ENCODE data around the gene HNRNPUL1. TPM values are rescaled to one million over a fixed set of nuclear protein-coding genes. Genes with fewer than 3 reads are reported as not detected.

HNRNPUL1 gene
- total and polyA plus RNA-seq, 10 of the 15 experiments (the other 5 are each of a cell fraction or from before 2014, with no cell fraction given) = 11.1 to 276 (median 117) TPM

DNA sequence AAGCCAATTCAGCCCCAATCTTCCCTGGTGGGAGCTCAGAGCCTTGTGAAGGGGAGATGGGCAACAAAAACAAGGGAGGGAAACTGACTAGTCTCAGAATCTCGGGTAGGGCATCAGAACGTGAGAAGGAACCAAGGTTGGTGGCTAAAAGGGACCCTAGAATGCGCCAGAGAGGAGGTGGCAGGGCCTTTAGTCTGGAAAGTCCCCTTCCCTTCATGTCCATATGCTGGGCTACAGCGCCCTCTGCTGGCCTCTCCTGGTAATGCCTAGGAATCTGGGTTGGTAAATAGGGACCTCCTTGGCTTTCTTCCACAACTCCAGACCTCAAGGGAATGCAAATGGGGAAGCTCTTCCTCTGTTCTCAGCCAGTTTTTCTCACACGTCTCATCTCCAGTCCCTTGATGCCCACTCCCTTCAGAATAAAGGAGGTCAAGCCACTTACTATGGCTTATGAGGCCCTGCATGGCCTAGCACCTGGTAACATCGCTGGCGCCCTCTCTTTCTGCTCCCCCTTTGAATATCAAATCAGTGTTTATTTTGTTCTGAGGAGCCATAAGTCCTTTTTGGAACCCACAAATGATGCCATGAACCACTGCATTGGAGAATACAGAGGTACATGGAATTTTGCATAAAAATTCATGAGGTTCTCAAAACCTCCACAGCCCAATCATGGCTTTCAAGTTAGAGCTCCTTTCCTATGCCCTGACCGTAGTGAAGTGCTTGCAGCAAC, 44.4 kb downstream of the HNRNPUL1 start (continued):
- no peak for TF ChIP-seq NFIC (IDR thresholded peaks at IDR 0.05; ENCODE audit: low read depth, low read length)
- TF ChIP-seq, protein P1, sequence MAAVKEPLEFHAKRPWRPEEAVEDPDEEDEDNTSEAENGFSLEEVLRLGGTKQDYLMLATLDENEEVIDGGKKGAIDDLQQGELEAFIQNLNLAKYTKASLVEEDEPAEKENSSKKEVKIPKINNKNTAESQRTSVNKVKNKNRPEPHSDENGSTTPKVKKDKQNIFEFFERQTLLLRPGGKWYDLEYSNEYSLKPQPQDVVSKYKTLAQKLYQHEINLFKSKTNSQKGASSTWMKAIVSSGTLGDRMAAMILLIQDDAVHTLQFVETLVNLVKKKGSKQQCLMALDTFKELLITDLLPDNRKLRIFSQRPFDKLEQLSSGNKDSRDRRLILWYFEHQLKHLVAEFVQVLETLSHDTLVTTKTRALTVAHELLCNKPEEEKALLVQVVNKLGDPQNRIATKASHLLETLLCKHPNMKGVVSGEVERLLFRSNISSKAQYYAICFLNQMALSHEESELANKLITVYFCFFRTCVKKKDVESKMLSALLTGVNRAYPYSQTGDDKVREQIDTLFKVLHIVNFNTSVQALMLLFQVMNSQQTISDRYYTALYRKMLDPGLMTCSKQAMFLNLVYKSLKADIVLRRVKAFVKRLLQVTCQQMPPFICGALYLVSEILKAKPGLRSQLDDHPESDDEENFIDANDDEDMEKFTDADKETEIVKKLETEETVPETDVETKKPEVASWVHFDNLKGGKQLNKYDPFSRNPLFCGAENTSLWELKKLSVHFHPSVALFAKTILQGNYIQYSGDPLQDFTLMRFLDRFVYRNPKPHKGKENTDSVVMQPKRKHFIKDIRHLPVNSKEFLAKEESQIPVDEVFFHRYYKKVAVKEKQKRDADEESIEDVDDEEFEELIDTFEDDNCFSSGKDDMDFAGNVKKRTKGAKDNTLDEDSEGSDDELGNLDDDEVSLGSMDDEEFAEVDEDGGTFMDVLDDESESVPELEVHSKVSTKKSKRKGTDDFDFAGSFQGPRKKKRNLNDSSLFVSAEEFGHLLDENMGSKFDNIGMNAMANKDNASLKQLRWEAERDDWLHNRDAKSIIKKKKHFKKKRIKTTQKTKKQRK (IDR thresholded peaks at IDR 0.05; ENCODE audit: low read depth, low read length) = no peak

DNA sequence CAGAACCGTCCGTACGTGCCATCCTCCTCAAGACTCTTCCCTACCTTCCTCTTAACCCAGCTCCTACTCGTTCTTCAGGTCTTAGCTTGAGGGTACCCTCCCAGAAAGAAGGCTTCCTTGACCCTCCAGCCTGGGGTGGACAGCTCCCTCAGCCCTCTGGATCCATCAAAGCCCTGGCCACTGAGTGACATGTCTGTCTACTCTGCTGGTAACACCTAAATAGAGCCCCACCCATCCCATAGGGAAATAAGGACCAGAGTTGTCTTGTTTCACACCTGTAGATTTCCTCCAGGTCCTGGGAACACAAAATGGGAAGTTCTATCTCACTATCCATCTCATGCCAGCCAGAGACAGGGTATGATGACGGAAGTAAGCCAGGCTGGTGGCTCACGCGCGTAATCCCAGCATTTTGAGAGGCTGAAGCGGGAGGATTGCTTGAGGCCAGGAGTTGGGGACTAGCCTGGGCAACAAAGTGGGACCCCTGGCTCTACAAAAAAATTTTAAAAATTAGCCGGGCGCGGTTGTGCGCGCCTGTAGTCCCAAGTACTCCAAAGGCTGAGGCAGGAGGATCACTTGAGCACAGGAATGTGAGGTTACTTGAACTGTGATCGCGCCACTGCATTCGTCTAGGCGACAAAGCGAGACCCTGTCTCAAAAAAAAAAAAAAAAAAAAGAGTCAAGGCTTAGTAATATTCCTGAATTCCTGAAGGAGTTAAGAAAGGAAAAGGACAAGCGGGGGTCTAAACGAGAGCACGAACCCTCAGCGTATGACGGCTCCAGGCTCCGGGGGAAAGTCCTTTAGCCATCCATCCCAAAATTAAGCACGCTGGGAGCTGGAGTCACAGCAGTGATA, 45.2 kb downstream of the HNRNPUL1 start:
- WGBS (ENCODE audit: insufficient coverage, insufficient replicate concordance, low lambda C conversion rate, missing lambda C conversion rate) = 4% methylated on average over 26 of the region's 26 CpGs
- Histone ChIP-seq H3K27me3 (replicated peaks in 1 of 2; ENCODE audit: control insufficient read depth in 2 of 2, insufficient read depth in 2 of 2, low read length in 1 of 2) (no peaks in the 10 kb centered on the region), H3K9ac (ENCODE audit: control insufficient read depth, insufficient read depth, low read length) (peak overlapping the region; percentile 99), H2AFZ (ENCODE audit: control insufficient read depth, low read depth, low read length) (peak overlapping the region; percentile 92), H3K79me2 (ENCODE audit: control insufficient read depth, insufficient read depth, low read length) (peaks cover 35% of the 10 kb centered on the region), H3K4me1 (ENCODE audit: control insufficient read depth, insufficient read depth, low read length) (peaks cover 35% of the 10 kb centered on the region), H4K20me1 (ENCODE audit: control insufficient read depth, insufficient read depth) (no peaks in the 10 kb centered on the region), H3K4me2 (ENCODE audit: control insufficient read depth, insufficient read depth) (peak overlapping the region; percentile 92), H3K27ac (ENCODE audit: control insufficient read depth, insufficient read depth) (peak overlapping the region; percentile 97), H3K9me3 (replicated peaks; ENCODE audit: control insufficient read depth, insufficient read depth, low read length) (no peaks in the 10 kb centered on the region), H3K36me3 (ENCODE audit: control insufficient read depth in 2 of 2, insufficient read depth in 2 of 2, low read length in 1 of 2) (peaks cover 23 to 24% of the 10 kb centered on the region in 2 experiments), H3K4me3 (peak overlapping the region; percentile 98)
- CTCF ChIA-PET = interaction anchor here (0.6 to 7.2 kb wide), 24 partner anchors 8 to 762 kb away, joined by 3 to 84 read pairs (median 5); partner anchors contain the start of genes DMAC2 and HNRNPUL1
- no peak for FAIRE-seq
- TSS peak; percentile 87 for BruUV-seq (replicated peaks)
- SMC1A ChIA-PET (ENCODE audit: uncharacterized antibody, unreplicated experiment) = interaction anchor here (0.5 to 4.0 kb wide), 10 partner anchors 8 to 633 kb away, joined by 3 to 36 read pairs (median 4); partner anchors contain the start of gene HNRNPUL1
- DNase-seq (ENCODE audit: low read depth, low spot score) = no peak
- POLR2A ChIA-PET = interaction anchor here (0.5 to 2.1 kb wide), 9 partner anchors 42 to 375 kb away, joined by 3 to 13 read pairs (median 5); partner anchors contain the start of gene HNRNPUL1
- in situ Hi-C loops (cut with MboI) = loop anchor here (5.0 kb wide), 1 partner anchor 107 kb away; no protein-coding TSS in a partner anchor
- intact Hi-C loops (cut with micrococcal nuclease; ENCODE audit: unreplicated experiment) = loop anchor here (5.0 kb wide), 1 partner anchor 43 kb away; the partner anchor contains the start of gene TGFB1
- RAD21 ChIA-PET (ENCODE audit: unreplicated experiment) = interaction anchor here (0.8 to 4.8 kb wide), 10 partner anchors 9 to 182 kb away, joined by 3 to 42 read pairs (median 6); partner anchors contain the start of genes B9D2, DMAC2 and HNRNPUL1
- peak; percentile 17 for ATAC-seq
- no peak for TF ChIP-seq STAT3 (IDR thresholded peaks at IDR 0.05; ENCODE audit: low read depth, low read length)
- no peak for TF ChIP-seq SMARCA5 (IDR thresholded peaks at IDR 0.05)
- TF ChIP-seq, protein P2, sequence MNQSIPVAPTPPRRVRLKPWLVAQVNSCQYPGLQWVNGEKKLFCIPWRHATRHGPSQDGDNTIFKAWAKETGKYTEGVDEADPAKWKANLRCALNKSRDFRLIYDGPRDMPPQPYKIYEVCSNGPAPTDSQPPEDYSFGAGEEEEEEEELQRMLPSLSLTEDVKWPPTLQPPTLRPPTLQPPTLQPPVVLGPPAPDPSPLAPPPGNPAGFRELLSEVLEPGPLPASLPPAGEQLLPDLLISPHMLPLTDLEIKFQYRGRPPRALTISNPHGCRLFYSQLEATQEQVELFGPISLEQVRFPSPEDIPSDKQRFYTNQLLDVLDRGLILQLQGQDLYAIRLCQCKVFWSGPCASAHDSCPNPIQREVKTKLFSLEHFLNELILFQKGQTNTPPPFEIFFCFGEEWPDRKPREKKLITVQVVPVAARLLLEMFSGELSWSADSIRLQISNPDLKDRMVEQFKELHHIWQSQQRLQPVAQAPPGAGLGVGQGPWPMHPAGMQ (IDR thresholded peaks at IDR 0.05; ENCODE audit: borderline replicate concordance) = no peak
- peak; percentile 26; the same call in 1 of the 2 replicates for TF ChIP-seq MTA3 (IDR thresholded peaks at IDR 0.05; ENCODE audit: borderline replicate concordance, low read length)
- TF ChIP-seq POLR2A (IDR thresholded peaks at IDR 0.05; ENCODE audit: low read depth, low read length) = peak; percentile 42
- TF ChIP-seq RB1 (IDR thresholded peaks at IDR 0.05; ENCODE audit: borderline replicate concordance) = no peak
- TF ChIP-seq, protein P1 (IDR thresholded peaks at IDR 0.05; ENCODE audit: low read depth, low read length) = no peak
- no peak for TF ChIP-seq GABPA (IDR thresholded peaks at IDR 0.05; ENCODE audit: low read depth)
- no peak for TF ChIP-seq FOXK2 (IDR thresholded peaks at IDR 0.05)
- TF ChIP-seq NBN (IDR thresholded peaks at IDR 0.05) = no peak
- TF ChIP-seq HDAC6 (IDR thresholded peaks at IDR 0.05; ENCODE audit: unreplicated experiment) = no peak
